Ishikawa (cell line): ENCODE data around the gene JMJD7.

ENCODE experiments used
- CEBPB ChIP-seq: IDR thresholded peaks from 2 replicates; pipeline ENCODE4 v1.6.1; 2012
- CREB1 ChIP-seq: IDR thresholded peaks from 2 replicates; pipeline ENCODE4 v1.6.1; 2012; ENCODE audit warnings: low read depth
- EGR1 ChIP-seq: IDR thresholded peaks from 2 replicates; pipeline ENCODE4 v1.6.1; 2012
- EP300 ChIP-seq: IDR thresholded peaks from 2 replicates; pipeline ENCODE4 v1.6.1; 2012; ENCODE audit warnings: borderline replicate concordance
- FOXM1 ChIP-seq: IDR thresholded peaks from 2 replicates; pipeline ENCODE4 v1.6.1; 2012; ENCODE audit warnings: low read depth, borderline replicate concordance
- NFIC ChIP-seq: IDR thresholded peaks from 2 replicates; pipeline ENCODE4 v1.6.1; 2012
- RAD21 ChIP-seq: IDR thresholded peaks from 2 replicates; pipeline ENCODE4 v1.6.1; 2012; ENCODE audit warnings: low read depth
- TAF1 ChIP-seq: IDR thresholded peaks from 2 replicates; pipeline ENCODE4 v1.6.1; 2012; ENCODE audit warnings: low read depth, mild to moderate bottlenecking
- TCF12 ChIP-seq: IDR thresholded peaks from 2 replicates; pipeline ENCODE4 v1.6.1; 2012; ENCODE audit warnings: low read depth
- TEAD4 ChIP-seq: IDR thresholded peaks from 2 replicates; pipeline ENCODE4 v1.6.1; 2012
- YY1 ChIP-seq: IDR thresholded peaks from 2 replicates; pipeline ENCODE4 v1.6.1; 2012; ENCODE audit warnings: low read depth
- ZBTB7A ChIP-seq: IDR thresholded peaks from 2 replicates; pipeline ENCODE4 v1.6.1; 2012; ENCODE audit warnings: low read depth
- TF ChIP-seq, protein P1 (sequence below): IDR thresholded peaks from 2 replicates; pipeline ENCODE4 v1.6.1; 2012
- TF ChIP-seq, protein P2 (sequence below): IDR thresholded peaks from 2 replicates; pipeline ENCODE4 v1.6.1; 2012; ENCODE audit warnings: low read depth, mild to moderate bottlenecking
- TF ChIP-seq, protein P3 (sequence below): IDR thresholded peaks from 2 replicates; pipeline ENCODE4 v1.6.1; 2012

Gene JMJD7

DNA sequence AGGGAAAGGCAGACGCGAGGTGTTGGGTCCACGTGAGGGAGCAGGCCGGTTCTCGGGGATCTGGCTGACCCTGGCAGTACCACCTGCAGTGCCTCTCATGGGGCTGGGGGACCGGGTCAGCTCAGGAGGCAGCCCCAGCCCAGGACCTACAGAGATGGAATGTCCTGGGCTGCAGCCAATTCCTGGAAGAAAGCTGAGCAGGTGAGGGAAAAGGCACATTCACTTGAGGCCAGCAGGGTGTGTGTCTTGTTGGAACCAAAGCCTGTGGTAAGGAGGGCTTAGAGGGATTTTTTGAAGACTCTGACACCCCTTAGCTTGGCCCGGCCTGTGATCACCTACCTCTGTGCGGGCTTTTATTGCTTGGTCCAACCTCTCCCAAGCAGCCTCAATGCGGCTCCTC lies 26.6 kb downstream of the JMJD7 start:
- TF ChIP-seq, protein P1, sequence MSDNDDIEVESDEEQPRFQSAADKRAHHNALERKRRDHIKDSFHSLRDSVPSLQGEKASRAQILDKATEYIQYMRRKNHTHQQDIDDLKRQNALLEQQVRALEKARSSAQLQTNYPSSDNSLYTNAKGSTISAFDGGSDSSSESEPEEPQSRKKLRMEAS = peak; percentile 59
- no peak for TF ChIP-seq CEBPB
- peak; percentile 35 for TF ChIP-seq NFIC

DNA sequence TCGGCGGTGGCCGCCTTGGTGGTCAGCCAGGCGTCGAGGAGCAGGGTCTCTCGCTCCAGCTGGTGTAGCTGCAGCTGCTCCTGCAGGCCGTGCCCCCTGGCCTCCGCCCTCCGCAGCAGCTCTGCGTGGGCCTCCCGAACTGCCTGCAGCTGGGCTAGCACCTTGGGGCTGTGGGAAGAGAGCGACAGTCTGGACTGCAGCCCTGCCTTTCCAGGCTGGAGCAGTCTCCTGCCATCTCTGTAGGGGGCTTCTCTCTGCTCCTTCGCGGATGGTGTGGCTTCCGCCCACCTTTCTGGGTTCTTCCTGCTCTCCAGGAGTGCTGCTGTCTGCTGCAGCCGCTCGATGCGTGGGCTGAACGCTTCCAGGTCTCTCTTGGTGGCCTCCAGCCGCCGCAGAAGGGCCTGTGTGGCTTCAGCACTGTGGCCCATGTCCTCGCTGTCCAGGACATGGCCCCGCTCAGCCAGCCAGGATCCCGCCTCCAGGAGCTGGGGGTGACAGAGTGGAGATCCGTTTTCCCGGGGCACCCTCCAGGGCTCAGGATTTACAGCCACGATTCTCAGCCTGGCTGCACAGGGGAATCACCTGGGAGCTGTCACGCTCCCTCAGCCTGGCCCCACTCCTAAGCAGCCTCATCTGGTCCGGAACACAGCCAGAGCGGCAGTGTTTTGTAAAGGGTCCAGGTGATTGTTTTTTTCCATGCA lies 27.5 kb downstream of the JMJD7 start:
- TF ChIP-seq TCF12 = peak; percentile 39; the same call in 1 of the 2 replicates
- peak; percentile 64 for TF ChIP-seq EGR1
- TF ChIP-seq, protein P2, sequence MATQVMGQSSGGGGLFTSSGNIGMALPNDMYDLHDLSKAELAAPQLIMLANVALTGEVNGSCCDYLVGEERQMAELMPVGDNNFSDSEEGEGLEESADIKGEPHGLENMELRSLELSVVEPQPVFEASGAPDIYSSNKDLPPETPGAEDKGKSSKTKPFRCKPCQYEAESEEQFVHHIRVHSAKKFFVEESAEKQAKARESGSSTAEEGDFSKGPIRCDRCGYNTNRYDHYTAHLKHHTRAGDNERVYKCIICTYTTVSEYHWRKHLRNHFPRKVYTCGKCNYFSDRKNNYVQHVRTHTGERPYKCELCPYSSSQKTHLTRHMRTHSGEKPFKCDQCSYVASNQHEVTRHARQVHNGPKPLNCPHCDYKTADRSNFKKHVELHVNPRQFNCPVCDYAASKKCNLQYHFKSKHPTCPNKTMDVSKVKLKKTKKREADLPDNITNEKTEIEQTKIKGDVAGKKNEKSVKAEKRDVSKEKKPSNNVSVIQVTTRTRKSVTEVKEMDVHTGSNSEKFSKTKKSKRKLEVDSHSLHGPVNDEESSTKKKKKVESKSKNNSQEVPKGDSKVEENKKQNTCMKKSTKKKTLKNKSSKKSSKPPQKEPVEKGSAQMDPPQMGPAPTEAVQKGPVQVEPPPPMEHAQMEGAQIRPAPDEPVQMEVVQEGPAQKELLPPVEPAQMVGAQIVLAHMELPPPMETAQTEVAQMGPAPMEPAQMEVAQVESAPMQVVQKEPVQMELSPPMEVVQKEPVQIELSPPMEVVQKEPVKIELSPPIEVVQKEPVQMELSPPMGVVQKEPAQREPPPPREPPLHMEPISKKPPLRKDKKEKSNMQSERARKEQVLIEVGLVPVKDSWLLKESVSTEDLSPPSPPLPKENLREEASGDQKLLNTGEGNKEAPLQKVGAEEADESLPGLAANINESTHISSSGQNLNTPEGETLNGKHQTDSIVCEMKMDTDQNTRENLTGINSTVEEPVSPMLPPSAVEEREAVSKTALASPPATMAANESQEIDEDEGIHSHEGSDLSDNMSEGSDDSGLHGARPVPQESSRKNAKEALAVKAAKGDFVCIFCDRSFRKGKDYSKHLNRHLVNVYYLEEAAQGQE = no peak

DNA sequence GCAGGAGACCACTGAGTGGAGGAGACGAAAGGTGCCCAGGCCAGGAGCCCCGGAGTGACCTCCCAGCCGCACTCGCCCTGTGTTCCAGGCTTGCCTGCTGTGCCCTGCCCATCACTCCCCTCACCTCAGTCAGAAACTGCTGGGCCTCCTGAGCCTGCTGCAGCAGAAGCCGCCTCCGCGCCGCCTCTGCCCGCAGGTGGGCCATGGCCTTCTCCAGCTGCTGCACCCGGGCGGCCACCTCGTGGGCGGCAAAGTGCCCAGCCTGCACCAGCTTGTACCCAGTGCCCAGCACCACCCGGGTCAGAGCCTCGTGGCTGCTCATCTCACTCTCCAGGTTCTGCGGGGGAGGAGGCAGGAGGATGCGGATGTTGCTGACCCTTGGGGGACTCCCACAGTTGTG lies 28.4 kb downstream of the JMJD7 start:
- no peak for TF ChIP-seq CEBPB

DNA sequence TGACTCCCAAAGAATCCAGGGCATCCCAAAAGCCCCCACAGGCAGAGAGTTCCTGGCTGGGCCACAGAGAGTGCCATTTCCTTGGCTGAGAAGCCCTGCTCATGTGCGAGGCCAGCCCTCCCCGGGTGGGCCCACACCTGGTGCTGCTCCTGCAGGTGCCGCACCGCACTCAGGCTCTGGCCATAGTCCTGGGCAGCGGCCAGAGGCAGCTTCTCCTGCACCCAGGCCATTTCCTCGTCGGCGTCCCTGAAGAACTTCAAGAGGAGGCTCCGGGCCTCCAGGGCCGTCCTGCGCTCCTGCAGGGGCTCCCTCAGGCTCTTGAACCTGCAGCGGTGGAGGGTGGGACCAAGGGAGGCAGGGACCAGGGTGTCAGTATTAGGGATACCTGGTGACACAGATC lies 28.8 kb downstream of the JMJD7 start:
- TF ChIP-seq, protein P1 = no peak
- TF ChIP-seq CREB1 (no peak), ZBTB7A (no peak), YY1 (no peak), TAF1 (no peak), TEAD4 (no peak), EP300 (no peak), TCF12 (no peak), RAD21 (no peak), FOXM1 (no peak), NFIC (no peak), EGR1 (no peak)
- TF ChIP-seq, protein P3, sequence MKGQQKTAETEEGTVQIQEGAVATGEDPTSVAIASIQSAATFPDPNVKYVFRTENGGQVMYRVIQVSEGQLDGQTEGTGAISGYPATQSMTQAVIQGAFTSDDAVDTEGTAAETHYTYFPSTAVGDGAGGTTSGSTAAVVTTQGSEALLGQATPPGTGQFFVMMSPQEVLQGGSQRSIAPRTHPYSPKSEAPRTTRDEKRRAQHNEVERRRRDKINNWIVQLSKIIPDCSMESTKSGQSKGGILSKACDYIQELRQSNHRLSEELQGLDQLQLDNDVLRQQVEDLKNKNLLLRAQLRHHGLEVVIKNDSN = no peak

DNA sequence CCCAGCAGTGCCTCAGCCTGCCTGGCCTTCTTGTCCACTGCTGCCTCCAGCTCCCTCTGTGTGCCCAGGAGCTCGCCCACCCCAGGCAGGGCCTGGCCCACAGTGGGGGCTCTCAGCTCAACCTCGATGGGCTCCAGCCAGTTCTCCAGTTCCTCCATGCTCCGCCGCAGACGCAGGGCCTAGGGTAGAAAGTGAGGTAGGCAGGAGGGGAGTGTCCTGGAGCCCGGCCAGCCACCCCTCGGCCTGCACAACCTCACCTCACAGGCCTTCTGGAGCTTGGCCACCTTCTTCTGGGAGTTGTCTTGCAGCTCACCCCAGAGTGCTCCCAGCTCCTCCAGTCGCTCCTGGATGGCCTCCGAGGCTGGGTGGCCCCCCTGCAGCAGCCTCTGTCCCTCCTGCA lies 29.4 kb downstream of the JMJD7 start:
- TF ChIP-seq NFIC (peak; percentile 42; the same call in 1 of the 2 replicates), EGR1 (no peak)

DNA sequence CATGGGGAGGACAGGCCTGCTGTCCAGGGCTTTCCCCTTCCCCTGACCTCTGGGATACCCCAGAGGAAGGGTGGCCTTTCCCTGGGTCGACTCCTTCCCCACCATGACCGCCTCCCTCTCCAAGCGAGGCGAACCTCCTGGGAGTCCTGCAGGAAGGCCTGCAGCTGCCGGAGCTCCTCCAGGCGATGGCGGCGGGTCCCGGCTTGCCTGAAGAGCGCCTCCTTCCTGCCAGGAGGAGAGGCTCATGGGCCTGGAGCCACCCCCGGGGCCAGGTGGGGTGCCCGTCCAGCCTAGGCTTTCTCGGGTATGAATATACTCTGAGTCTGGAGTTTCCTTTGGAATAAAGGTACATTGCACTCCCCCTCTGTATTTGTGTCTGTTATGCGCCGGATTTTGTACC lies 30.9 kb downstream of the JMJD7 start:
- TF ChIP-seq FOXM1 = no peak
- TF ChIP-seq, protein P2 = no peak
- TF ChIP-seq YY1 = no peak
- no peak for TF ChIP-seq NFIC
- TF ChIP-seq TAF1 = no peak
- TF ChIP-seq EP300 = no peak
- TF ChIP-seq TCF12 = no peak
- TF ChIP-seq EGR1 = no peak
- TF ChIP-seq, protein P3 = no peak
- no peak for TF ChIP-seq CREB1
- TF ChIP-seq ZBTB7A = no peak
- no peak for TF ChIP-seq TEAD4
- TF ChIP-seq, protein P1 = no peak
- TF ChIP-seq CEBPB = no peak
- TF ChIP-seq RAD21 = no peak
